G401.6 (cell line): ENCODE results near the gene SLC6A9.

ENCODE experiments used
- FAIRE-seq: peaks from 2 replicates; lab custom pipeline; 2012; peaks lifted over from hg19 to GRCh38; lab: Jason Lieb, UNC

The SLC6A9 gene

GRCh38 chr1:44029260-44029910 lies 1.9 kb downstream of the SLC6A9 start:
- no peak for FAIRE-seq

- no peak for FAIRE-seq
Observed at GRCh38 chr1:44027320-44027719, 3.9 kb downstream of the SLC6A9 start.

DNA sequence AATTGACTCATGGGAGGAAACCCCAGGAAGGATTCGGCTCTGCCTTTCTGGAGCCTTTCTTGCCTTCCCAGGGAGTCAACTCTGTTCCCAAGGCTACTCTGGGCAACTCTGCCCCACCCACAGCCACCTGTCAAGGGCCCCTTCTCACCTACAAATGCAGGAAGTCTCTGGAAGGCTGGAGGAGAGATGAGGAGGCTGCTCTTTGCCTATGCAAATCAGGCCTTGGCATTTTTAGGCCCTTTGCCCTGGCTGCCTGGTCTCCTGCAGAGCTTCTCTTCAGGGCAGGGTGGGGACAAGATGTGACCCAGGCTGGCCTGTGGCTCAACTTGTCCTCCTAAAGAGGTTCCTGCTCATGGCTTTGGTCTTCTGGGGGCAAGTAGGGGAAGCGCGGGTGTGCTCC lies 5.4 kb downstream of the SLC6A9 start:
- FAIRE-seq, result no peak

DNA sequence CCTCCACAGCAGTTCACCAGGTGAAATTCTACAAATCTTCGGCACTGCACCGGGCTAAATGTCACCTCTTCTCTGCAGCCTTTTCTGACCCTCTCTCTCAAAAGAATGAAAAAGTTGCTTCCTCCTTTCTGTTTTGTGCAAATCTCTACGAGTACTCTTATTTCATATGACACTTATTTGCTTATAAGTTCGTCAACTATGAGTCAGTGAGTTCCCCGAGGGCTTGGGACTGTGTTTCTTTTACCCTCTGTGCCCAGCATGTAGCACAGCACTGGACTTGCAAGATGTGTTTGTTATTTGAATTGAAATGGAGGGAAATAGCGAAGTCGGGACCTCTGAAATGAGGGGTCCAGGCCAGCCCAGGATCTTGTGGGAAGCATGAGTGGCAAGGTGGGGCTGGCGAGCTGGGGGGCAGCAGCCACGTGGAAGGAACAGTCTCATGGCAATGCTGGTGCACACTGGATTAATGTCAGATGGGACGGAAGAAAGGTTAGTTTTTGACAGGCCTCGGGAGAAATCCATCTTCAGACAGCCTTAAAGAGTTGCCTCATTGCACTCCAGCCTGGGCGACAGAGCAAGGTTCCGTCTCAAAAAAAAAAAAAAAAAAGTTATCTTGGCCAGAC lies 6.2 kb downstream of the SLC6A9 start:
- FAIRE-seq, result no peak

GRCh38 chr1:44024031-44024902 lies 7.0 kb downstream of the SLC6A9 start:
- FAIRE-seq, result no peak

DNA sequence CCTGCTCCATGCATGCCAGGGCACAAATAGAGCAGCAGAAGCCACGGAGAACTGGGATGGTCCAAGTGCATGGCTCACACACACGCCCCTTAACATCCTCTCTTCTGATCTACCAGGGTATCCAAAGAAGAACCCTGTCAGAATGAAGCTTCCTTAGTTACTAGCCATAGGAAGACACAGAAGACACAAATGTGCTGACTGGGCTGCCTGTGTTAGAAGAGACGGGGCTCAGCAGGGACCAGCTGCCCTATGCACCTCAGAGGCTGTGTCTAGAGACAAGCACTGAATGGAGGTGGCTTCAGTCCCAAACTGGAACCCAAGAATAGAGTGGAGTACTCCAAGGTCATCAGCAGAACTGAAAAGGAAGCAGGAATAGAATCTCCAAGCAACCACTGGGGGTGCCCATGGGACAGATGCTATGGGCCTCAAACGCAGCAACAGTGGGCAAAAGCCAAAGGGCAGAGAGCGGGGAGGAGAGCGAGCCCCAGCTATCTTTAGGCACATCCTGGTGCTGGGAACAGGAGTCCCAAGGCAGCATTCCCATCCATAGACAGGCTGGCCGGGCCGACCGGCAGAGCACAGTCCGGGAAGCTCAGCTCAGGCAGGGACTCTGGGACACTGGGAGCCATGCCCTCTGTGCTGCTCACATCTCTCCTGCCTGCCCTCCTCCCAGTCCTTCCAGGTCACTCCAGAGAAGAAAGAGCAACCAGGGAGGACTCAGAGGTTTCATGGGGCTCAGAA lies 9.5 kb downstream of the SLC6A9 start:
- FAIRE-seq, result no peak

- no peak for FAIRE-seq
Observed at GRCh38 chr1:44021156-44021555, 10.1 kb downstream of the SLC6A9 start.

GRCh38 chr1:44020464-44020863 lies 10.8 kb downstream of the SLC6A9 start:
- no peak for FAIRE-seq

- FAIRE-seq, result no peak
Observed at GRCh38 chr1:44019466-44019948, 11.8 kb downstream of the SLC6A9 start.

GRCh38 chr1:44016890-44017400 lies 14.3 kb downstream of the SLC6A9 start:
- no peak for FAIRE-seq

DNA sequence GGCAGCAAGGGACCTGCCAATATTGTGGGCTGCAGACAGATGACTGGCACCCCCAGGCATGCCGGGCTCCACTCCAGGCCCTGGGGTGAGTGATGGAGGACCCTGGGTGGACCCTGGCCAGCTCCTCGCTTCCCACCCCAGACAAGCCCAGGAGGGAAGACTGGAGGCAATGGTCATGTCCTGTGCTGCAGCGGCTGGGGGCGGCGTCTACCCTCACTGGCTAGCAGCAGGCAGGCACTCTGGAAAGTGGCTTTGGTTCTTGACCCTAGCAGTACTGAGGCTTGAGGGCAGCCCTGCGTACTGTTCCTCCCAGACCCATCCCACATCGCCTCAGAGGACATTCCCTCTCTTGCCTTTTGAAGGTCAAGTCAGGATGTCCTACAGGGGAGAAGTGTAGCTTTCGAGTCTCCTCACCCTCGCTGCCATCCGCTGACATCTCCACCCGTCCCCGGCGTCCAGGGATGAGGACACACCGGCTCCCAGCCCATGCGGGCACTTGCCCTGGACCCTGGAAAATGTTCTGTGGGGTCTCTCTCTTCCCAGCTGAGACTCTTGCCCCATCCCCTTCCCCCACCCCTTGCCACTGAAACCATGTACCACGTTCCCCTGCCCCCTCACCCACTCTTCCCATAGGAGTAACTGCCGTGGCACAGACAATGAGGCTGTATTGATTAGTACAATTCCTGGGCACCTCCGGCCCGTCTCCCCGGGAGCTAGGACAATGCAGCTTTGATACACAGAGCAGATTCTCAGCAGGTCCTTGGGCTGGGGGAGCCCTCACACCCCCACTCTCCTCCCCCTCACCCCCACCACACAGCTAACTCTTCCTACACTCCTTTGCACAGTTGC lies 15.0 kb downstream of the SLC6A9 start:
- FAIRE-seq, result no peak

DNA sequence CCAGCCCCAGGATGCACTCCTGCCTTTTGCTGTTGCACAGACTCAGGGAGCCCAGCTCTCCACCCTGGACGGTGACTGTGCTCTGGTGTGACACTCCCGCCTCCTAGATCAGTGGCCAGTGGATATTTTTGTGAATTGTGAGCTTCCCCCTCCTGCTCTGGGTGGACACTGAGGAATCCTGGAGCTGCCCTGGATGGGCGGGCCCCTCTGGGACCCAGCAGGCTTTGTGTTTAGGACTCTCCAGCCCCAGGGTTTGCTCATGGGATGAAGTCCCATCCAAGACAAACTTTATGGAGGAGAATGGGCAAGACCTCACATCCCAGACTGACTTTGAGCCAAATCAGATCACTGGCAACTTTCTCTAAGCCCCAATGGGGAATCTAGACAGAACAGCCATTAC lies 16.1 kb downstream of the SLC6A9 start:
- no peak for FAIRE-seq

GRCh38 chr1:44014365-44015104 lies 16.7 kb downstream of the SLC6A9 start:
- no peak for FAIRE-seq

GRCh38 chr1:44013949-44014348 lies 17.3 kb downstream of the SLC6A9 start:
- FAIRE-seq, result no peak

- no peak for FAIRE-seq
Observed at GRCh38 chr1:44012941-44013609, 18.2 kb downstream of the SLC6A9 start.

GRCh38 chr1:44012404-44012803 lies 18.9 kb downstream of the SLC6A9 start:
- no peak for FAIRE-seq

GRCh38 chr1:44010935-44011471 lies 20.3 kb downstream of the SLC6A9 start:
- FAIRE-seq, result no peak

GRCh38 chr1:44008259-44008658 lies 23.0 kb downstream of the SLC6A9 start:
- FAIRE-seq, result no peak

DNA sequence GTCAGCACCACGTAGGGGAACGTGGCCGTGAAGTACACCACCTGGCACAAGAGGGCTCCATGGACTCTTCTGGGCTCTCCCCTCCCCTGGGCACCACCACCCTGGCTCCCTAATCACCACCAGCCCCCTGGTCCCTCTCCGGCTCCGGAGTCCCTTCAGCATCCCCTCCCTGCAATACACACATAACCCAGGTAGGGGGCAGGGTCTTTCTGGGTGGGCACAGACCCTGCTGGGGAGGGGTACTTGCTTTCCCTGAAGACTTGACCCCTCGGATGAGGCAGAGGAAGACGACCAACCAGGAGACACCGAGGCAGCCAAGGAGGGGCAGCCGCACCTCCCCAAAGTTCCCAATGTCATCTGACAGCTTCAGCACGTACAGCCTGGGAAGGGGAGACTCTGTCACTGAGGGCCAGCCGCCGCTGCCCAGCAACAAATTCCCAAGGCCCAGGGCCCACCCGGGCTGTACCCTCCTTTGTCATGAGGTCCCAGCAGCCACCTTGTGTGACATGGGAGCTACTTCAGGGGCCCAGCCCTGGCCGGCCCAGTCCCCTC lies 28.6 kb downstream of the SLC6A9 start:
- FAIRE-seq, result no peak
